ENCODE data around the gene GRB10. TPM values are rescaled to one million over a fixed set of nuclear protein-coding genes. Genes with fewer than 3 reads are reported as not detected.

Gene GRB10
- total and polyA plus RNA-seq, 2 donors (not counting 3 experiments of a cell fraction or from before 2014, with no cell fraction given), result 43.7 to 240 TPM

DNA sequence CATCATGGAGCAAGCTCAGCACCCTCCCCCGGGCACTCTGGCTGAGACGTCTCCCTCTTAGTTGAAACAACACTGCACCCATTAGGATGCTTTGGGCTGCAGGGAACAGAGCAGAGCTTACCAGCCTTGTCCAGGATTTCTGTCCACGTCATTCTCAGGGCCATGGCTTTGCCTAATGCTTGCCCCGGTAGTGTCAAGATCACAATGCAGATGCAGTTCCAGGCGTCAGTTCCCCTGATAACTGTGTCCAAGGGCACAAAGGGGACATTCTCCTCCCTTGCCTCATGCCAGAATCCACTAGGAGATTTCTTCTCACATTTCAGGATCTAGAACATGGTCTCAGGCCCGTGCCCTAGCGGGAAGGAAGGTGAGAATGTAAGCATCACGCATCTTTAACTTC is 17.2 kb upstream of the GRB10 start:
- H3K4me2 ChIP-seq (ENCODE audit: insufficient read depth, low read length), result no peak overlapping the region
- CTCF ChIA-PET, result interaction anchor here (1.5 to 3.1 kb wide), 3 partner anchors 10 to 342 kb away, joined by 3 to 7 read pairs (median 6); no protein-coding TSS in a partner anchor
- FAIRE-seq, result no peak
- no peak for TF ChIP-seq EZH2 (IDR thresholded peaks at IDR 0.05; ENCODE audit: borderline replicate concordance, low read depth, low read length, severe bottlenecking)
- TF ChIP-seq GATA2 (IDR thresholded peaks at IDR 0.05; ENCODE audit: insufficient read depth, insufficient read length, low read depth, low read length), result no peak
- no peak for TF ChIP-seq POLR2AphosphoS5 (IDR thresholded peaks at IDR 0.05; ENCODE audit: insufficient read depth, low read depth, low read length)
- no peak for TF ChIP-seq MYC (IDR thresholded peaks at IDR 0.05; ENCODE audit: low read depth, low read length)
- no peak for TF ChIP-seq POLR2A (IDR thresholded peaks at IDR 0.05; ENCODE audit: low read depth, low read length)
- TF ChIP-seq, protein P1, sequence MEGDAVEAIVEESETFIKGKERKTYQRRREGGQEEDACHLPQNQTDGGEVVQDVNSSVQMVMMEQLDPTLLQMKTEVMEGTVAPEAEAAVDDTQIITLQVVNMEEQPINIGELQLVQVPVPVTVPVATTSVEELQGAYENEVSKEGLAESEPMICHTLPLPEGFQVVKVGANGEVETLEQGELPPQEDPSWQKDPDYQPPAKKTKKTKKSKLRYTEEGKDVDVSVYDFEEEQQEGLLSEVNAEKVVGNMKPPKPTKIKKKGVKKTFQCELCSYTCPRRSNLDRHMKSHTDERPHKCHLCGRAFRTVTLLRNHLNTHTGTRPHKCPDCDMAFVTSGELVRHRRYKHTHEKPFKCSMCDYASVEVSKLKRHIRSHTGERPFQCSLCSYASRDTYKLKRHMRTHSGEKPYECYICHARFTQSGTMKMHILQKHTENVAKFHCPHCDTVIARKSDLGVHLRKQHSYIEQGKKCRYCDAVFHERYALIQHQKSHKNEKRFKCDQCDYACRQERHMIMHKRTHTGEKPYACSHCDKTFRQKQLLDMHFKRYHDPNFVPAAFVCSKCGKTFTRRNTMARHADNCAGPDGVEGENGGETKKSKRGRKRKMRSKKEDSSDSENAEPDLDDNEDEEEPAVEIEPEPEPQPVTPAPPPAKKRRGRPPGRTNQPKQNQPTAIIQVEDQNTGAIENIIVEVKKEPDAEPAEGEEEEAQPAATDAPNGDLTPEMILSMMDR (IDR thresholded peaks at IDR 0.05; ENCODE audit: extremely low read depth in 1 of 2, insufficient read depth in 1 of 2, low read depth in 1 of 2, low read length in 2 of 2), result no peak
- TF ChIP-seq JUN (IDR thresholded peaks at IDR 0.05; ENCODE audit: borderline replicate concordance, insufficient read depth, insufficient read length, low read depth), result no peak
- TF ChIP-seq MAX (IDR thresholded peaks at IDR 0.05; ENCODE audit: insufficient read depth, insufficient read length), result no peak
- TF ChIP-seq FOS (IDR thresholded peaks at IDR 0.05; ENCODE audit: borderline replicate concordance, insufficient read depth, low read length), result no peak
- H3K79me2 ChIP-seq (ENCODE audit: control insufficient read depth, insufficient read depth, low read length), result no peaks in the 10 kb centered on the region
- no peaks in the 10 kb centered on the region for H4K20me1 ChIP-seq (replicated peaks; ENCODE audit: control insufficient read depth, extremely low read depth, insufficient read depth, low read length)
- H3K9me1 ChIP-seq (replicated peaks; ENCODE audit: control insufficient read depth, extremely low read depth, insufficient read depth, low read length), result no peaks in the 10 kb centered on the region
- no peak overlapping the region for H3K4me3 ChIP-seq (replicated peaks in 1 of 3; ENCODE audit: insufficient read depth in 1 of 3, low read depth in 1 of 3, low read length in 3 of 3)
- intact Hi-C loops (cut with micrococcal nuclease) (no loop called here), dilution Hi-C loops (cut with MboI; ENCODE audit: extremely low pct_ligation_motif_present, low sequenced_read_pairs) (no loop called here)
- no peak overlapping the region for H3K9ac ChIP-seq (replicated peaks; ENCODE audit: extremely low read depth, insufficient read depth, low read length)
- H2AFZ ChIP-seq (ENCODE audit: low read depth, low read length), result no peak overlapping the region
- peaks cover 0 to 4% of the 10 kb centered on the region in 2 experiments for H3K27me3 ChIP-seq (ENCODE audit: control insufficient read depth in 2 of 2, insufficient read depth in 2 of 2, low read length in 2 of 2)
- no peaks in the 10 kb centered on the region for H3K36me3 ChIP-seq (ENCODE audit: control insufficient read depth in 2 of 2, extremely low read depth in 1 of 2, insufficient read depth in 2 of 2, low read length in 2 of 2)
- H3K4me1 ChIP-seq (ENCODE audit: control insufficient read depth, extremely low read depth, insufficient read depth, low read length), result peaks cover 8% of the 10 kb centered on the region
- H3K9me3 ChIP-seq (replicated peaks; ENCODE audit: control insufficient read depth, insufficient read depth, low read length), result no peaks in the 10 kb centered on the region
- no TSS peak for BruUV-seq (replicated peaks)
- POLR2A ChIA-PET, result no interaction called here
- DNase-seq (ENCODE audit: low read depth, low spot score), result no peak
- H3K27ac ChIP-seq (ENCODE audit: insufficient read depth, low read depth, low read length), result no peak overlapping the region

Data from endothelial cell of umbilical vein (primary cell).